AG08396 (cell line): Measurements from ENCODE around the gene CHCHD1.
"Not testable (repeated sequence)": the region's sequence is repeated elsewhere in the genome, so short reads cannot be mapped to it uniquely, and the experiment has no call there.

Experiments used
- DNase-seq: peaks from one replicate; pipeline ENCODE4 v3.0.0; 2012; ENCODE audit warnings: low spot score, mixed read lengths

Gene CHCHD1

GRCh38 chr10:73781879-73782748 is at the start of gene CHCHD1:
Gene CHCHD1 (plus strand): TSS chr10:73782048. CDS start chr10:73782076, 28 bp downstream.
- DNase-seq: peak; percentile 92

GRCh38 chr10:73732426-73732825 is 49.4 kb upstream of the CHCHD1 start:
- DNase-seq: no peak

- no peak for DNase-seq
Observed at GRCh38 chr10:73732931-73733623, 48.8 kb upstream of the CHCHD1 start.

- DNase-seq: no peak
Observed at GRCh38 chr10:73734028-73734720, 47.7 kb upstream of the CHCHD1 start.

- DNase-seq: no peak
Observed at GRCh38 chr10:73734796-73735305, 47.0 kb upstream of the CHCHD1 start.

GRCh38 chr10:73740501-73741254 is 41.2 kb upstream of the CHCHD1 start:
- DNase-seq: not testable (repeated sequence)

- DNase-seq: no peak
Observed at GRCh38 chr10:73742454-73742734, 39.5 kb upstream of the CHCHD1 start.

GRCh38 chr10:73743327-73743904 is 38.4 kb upstream of the CHCHD1 start:
- no peak for DNase-seq

GRCh38 chr10:73743905-73744663 is 37.8 kb upstream of the CHCHD1 start, which contains the start of gene SEC24C:
Gene SEC24C (plus strand): TSS chr10:73744372. CDS start chr10:73746833, 2,461 bp downstream.
- DNase-seq: peak; percentile 95

- peak; percentile 66 for DNase-seq
Observed at GRCh38 chr10:73744664-73744975, 37.2 kb upstream of the CHCHD1 start.

- DNase-seq: no peak
Observed at GRCh38 chr10:73746721-73747120, 35.1 kb upstream of the CHCHD1 start.

GRCh38 chr10:73750819-73751218 is 31.0 kb upstream of the CHCHD1 start:
- DNase-seq: no peak

- DNase-seq: no peak
Observed at GRCh38 chr10:73756183-73756582, 25.7 kb upstream of the CHCHD1 start.

- no peak for DNase-seq
Observed at GRCh38 chr10:73758704-73759511, 22.9 kb upstream of the CHCHD1 start.

- no peak for DNase-seq
Observed at GRCh38 chr10:73759512-73760115, 22.2 kb upstream of the CHCHD1 start.

GRCh38 chr10:73761781-73762180 is 20.1 kb upstream of the CHCHD1 start:
- DNase-seq: no peak

- no peak for DNase-seq
Observed at GRCh38 chr10:73762915-73763314, 18.9 kb upstream of the CHCHD1 start.

- DNase-seq: no peak
Observed at GRCh38 chr10:73763343-73763742, 18.5 kb upstream of the CHCHD1 start.

GRCh38 chr10:73765066-73765465 is 16.8 kb upstream of the CHCHD1 start:
- DNase-seq: no peak

GRCh38 chr10:73768881-73769280 is 13.0 kb upstream of the CHCHD1 start:
- no peak for DNase-seq
